Activated CD8-positive, alpha-beta memory T cell treated with anti-CD3 and anti-CD28 coated beads for 36 hours (primary cell): ENCODE measurements around the gene HLA-A. TPM values are rescaled to one million over a fixed set of nuclear protein-coding genes. Genes with fewer than 3 reads are reported as not detected.
"Not testable (repeated sequence)": the region's sequence is repeated elsewhere in the genome, so short reads cannot be mapped to it uniquely, and the experiment has no call there.

ENCODE experiments used
- CTCF ChIA-PET: fragments of 350-600 bp; sonication (Branson Sonifier 250); formaldehyde crosslinking; loops from one replicate; lab custom pipeline; 2021; ENCODE audit warnings: antibody characterized with exemption; lab: Charles Lee
- POLR2A ChIA-PET: fragments of 350-600 bp; sonication (Branson Sonifier 250); formaldehyde crosslinking; loops from one replicate; lab custom pipeline; 2021; ENCODE audit warnings: antibody characterized with exemption; lab: Charles Lee
- total RNA-seq, 2 experiments: library from RNA; stranded (reverse); gene quantifications; one replicate each; pipeline ENCODE4 v1.2.3, GENCODE V29; 2021

The HLA-A gene
- total RNA-seq, 2 experiments from 2014 or later = 1,039 to 1,049 TPM

DNA sequence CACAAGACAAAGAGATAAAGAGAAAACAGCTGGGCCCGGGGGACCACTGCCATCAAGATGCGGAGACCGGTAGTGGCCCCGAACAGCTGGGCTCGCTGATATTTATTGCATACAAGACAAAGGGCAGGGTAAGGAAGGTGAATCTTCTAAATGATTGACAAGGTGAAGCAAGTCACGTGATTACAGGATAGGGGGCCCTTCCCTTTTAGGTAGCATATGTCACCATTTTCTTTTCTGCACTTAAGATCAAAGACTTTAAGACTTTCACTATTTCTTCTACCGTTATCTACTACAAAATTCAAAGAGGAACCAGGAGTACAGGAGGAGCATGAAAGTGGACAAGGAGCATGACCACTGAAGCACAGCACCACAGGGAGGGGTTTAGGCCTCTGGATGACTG, 12.3 kb upstream of the HLA-A start:
- CTCF ChIA-PET, POLR2A ChIA-PET: not testable (repeated sequence)

DNA sequence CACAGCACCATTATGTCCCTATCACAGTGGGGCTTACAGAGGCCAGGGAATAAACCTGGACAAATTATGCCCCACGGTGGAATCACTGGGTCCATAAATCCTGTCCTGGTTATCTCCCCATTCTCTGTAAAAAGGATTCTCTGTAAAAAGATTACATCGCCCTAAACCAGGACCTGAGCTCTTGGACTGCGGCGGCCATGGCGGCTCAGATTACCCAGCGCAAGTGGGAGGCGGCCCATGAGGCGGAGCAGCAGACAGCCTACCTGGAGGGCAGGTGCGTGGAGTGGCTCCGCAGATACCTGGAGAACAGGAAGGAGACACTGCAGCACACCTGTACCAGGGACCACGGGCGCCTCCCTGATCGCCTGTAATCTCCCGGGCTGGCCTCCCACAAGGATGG, 8.4 kb upstream of the HLA-A start:
- ChIA-PET POLR2A (no interaction called here), CTCF (no interaction called here)

DNA sequence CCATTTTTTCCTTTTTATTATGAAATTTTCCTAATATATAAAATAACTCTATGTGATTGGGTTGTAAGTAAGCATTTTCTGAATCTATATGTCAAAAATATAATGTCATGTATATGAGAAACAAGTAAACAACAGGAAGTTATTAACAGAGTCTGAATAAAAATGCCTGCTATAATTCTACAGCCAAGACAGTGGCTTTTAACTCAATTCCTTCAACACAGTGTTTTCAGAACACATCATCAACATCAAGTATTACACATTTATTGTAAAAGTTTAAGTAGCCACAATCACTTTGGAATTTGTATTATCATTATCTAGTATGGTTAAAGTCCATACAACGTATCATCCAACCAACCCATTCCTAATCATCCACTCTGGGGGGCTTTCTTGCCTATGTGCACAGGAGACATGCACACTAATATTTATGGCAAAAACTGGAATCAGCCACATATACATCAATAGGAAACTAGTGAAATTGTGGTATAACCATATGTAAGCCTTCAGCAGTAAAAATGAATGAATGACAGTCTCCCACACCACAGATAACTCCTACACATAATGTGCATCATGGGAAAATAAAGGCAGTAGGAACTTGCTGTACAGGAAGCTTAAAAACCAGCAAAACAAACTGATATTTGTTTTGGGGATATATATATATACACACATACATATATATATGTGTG, 6.9 kb upstream of the HLA-A start:
- CTCF ChIA-PET = no interaction called here
- POLR2A ChIA-PET = no interaction called here

DNA sequence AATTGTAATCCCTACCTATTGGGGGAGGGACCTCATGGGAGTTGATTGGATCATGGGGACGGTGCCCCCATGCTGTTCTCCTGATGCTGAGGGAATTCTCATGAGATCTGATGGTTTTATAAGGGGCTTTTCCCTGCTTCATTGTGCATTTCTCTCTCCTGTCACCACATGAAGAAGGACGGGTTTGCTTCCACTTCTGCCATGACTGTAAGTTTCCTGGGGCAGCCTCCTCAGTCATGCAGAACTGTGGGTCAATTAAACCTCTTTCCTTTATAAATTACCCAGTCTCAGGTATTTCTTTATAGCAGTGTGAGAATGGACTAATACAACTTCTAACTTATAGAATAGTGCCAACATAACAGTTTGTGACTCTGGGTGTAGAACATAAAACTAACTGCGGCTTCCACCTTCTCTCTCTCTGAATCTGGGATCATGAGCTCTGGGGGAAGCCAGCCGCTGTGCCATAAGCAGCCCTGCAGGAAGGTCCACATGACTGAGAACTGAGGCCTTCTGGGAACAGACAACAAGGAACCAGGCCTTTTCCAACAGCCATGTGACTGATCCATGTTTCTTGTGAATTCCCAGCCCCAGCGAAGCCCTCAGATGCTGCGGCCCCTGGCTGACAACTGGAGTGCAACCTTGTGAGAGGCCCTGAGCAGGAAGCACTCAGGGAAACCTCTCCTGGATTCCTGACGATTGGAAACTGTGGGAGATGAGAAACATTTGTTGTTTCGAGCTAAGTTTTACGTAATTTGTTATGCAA, 3.4 kb upstream of the HLA-A start:
- ChIA-PET CTCF (no interaction called here), POLR2A (no interaction called here)

DNA sequence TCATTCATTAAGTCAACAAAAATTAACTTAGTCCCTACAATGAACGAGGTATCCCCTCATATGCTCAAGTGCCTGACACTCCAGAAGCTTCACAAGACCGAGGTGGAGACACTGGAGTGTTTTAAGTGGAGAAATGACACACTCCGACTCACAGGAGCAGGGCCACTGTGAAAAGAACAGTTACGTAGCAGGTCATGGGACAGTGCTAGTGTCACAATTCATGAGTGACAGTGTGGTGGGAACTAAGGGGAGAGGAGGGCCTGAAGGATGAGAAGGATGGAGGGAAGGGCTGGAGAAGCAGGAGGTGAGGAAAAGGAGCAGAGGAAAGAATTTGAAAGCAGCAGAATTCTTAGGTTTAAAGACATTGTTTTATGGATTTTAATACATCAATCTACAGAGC, 1.3 kb upstream of the HLA-A start:
- ChIA-PET CTCF (interaction anchor here (1.1 kb wide), 1 partner anchor 25 kb away, joined by 3 read pairs; no protein-coding TSS in a partner anchor), POLR2A (no interaction called here)

- CTCF ChIA-PET = no interaction called here
- POLR2A ChIA-PET = interaction anchor here (1.0 kb wide), 1 partner anchor 23 kb away, joined by 5 read pairs; no protein-coding TSS in a partner anchor
Observed at GRCh38 chr6:29941471-29941870, 861 bp upstream of the HLA-A start.

DNA sequence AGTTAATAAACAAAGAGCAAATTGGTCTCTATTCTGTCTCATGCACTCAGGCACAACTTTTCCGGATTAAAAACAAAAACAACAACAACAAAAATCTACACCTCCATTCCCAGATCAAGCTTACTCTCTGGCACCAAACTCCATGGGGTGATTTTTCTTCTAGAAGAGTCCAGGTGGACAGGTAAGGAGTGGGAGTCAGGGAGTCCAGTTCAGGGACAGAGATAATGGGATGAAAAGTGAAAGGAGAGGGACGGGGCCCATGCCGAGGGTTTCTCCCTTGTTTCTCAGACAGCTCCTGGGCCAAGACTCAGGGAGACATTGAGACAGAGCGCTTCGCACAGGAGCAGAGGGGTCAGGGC, 437 bp upstream of the HLA-A start:
- CTCF ChIA-PET = no interaction called here
- POLR2A ChIA-PET = interaction anchor here (1.0 kb wide), 1 partner anchor 23 kb away, joined by 5 read pairs; no protein-coding TSS in a partner anchor

DNA sequence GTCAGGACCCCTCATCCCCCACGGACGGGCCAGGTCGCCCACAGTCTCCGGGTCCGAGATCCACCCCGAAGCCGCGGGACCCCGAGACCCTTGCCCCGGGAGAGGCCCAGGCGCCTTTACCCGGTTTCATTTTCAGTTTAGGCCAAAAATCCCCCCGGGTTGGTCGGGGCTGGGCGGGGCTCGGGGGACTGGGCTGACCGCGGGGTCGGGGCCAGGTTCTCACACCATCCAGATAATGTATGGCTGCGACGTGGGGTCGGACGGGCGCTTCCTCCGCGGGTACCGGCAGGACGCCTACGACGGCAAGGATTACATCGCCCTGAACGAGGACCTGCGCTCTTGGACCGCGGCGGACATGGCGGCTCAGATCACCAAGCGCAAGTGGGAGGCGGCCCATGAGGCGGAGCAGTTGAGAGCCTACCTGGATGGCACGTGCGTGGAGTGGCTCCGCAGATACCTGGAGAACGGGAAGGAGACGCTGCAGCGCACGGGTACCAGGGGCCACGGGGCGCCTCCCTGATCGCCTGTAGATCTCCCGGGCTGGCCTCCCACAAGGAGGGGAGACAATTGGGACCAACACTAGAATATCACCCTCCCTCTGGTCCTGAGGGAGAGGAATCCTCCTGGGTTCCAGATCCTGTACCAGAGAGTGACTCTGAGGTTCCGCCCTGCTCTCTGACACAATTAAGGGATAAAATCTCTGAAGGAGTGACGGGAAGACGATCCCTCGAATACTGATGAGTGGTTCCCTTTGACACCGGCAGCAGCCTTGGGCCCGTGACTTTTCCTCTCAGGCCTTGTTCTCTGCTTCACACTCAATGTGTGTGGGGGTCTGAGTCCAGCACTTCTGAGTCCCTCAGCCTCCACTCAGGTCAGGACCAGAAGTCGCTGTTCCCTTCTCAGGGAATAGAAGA, 978 bp downstream of the HLA-A start:
- ChIA-PET POLR2A (no interaction called here), CTCF (no interaction called here)

GRCh38 chr6:29945281-29945820, 3.0 kb downstream of the HLA-A start:
- ChIA-PET CTCF (no interaction called here), POLR2A (interaction anchor here (0.7 kb wide), 1 partner anchor 20 kb away, joined by 3 read pairs; no protein-coding TSS in a partner anchor)

GRCh38 chr6:29946223-29947076, 4.1 kb downstream of the HLA-A start:
- ChIA-PET POLR2A (interaction anchor here (0.6 to 0.9 kb wide), 3 partner anchors 15 to 20 kb away, joined by 3 to 7 read pairs (median 7); no protein-coding TSS in a partner anchor), CTCF (no interaction called here)

DNA sequence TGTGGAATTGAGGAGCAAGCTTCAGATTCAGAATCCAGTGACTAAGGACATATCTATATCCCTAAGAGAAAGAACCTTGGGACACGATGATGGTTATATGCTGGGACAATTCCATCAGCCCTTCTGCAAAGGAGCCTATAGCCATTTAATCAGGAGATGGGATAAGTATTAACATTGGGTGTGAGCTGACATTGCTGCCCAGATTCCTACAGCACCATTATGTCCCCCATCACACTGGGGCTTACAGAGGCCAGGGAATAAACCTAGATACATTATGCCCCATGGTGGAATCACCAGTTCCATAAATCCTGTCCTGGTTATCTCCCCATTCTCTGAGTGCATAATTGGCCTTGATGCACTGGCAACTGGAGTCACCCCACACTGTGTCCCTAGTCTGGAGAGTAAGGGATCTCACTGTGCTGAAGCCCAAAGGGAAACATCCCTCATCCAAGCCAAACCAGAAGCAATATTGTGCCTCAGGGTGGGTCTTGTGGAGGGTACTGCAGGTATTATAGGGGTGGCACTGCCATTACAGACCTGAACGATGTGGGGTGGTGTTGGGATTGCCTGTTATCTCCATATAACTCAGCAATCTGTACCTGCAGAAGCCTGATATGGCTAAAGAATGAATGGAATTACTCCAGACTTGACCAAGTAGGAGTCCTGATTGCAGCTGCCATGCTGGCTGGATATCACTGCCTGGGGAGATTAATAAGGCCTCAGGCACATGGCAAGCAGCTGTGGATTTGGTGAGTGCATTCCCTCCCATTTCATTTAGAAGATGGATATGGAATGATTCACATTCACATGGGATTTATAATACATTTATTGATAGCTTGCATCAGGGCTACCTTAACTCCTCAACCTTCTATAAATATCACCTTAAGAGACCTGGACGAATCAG, 5.0 kb downstream of the HLA-A start:
- ChIA-PET CTCF (no interaction called here), POLR2A (interaction anchor here (0.6 to 1.0 kb wide), 5 partner anchors 16 to 28 kb away, joined by 3 to 7 read pairs (median 4); no protein-coding TSS in a partner anchor)

- ChIA-PET CTCF (no interaction called here), POLR2A (interaction anchor here (0.8 to 1.0 kb wide), 2 partner anchors 16 to 27 kb away, joined by 3 to 4 read pairs; no protein-coding TSS in a partner anchor)
Observed at GRCh38 chr6:29948277-29948676, 5.9 kb downstream of the HLA-A start.

- CTCF ChIA-PET = no interaction called here
- POLR2A ChIA-PET = no interaction called here
Observed at GRCh38 chr6:29949934-29950333, 7.6 kb downstream of the HLA-A start.

GRCh38 chr6:29951882-29952281, 9.6 kb downstream of the HLA-A start:
- ChIA-PET POLR2A (no interaction called here), CTCF (no interaction called here)

GRCh38 chr6:29953001-29953441, 10.7 kb downstream of the HLA-A start:
- ChIA-PET CTCF (no interaction called here), POLR2A (interaction anchor here (0.6 kb wide), 1 partner anchor 38 kb away, joined by 3 read pairs; no protein-coding TSS in a partner anchor)

GRCh38 chr6:29953686-29954085, 11.4 kb downstream of the HLA-A start:
- ChIA-PET CTCF (no interaction called here), POLR2A (no interaction called here)

DNA sequence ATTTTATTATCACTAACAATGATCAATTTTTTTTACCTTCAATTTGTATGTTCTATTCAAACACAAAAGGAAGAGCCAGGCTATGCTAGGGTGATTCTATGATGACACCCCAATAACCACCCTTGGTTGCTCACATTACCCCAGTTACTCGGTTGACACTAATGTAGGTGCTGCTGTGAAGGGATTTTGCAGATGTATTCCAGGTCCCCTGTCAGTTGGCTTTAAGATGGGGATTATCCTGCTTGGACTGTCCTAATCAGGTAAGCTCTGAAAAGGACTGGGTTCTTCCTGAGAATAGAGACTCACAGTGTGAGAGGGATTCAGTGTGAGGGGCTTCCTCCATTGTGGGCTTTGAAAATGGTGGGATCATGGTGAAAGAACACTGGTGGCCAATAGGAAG, 11.9 kb downstream of the HLA-A start:
- POLR2A ChIA-PET = no interaction called here
- CTCF ChIA-PET = no interaction called here
